Measurements from ENCODE around the gene CRADD.

DNA sequence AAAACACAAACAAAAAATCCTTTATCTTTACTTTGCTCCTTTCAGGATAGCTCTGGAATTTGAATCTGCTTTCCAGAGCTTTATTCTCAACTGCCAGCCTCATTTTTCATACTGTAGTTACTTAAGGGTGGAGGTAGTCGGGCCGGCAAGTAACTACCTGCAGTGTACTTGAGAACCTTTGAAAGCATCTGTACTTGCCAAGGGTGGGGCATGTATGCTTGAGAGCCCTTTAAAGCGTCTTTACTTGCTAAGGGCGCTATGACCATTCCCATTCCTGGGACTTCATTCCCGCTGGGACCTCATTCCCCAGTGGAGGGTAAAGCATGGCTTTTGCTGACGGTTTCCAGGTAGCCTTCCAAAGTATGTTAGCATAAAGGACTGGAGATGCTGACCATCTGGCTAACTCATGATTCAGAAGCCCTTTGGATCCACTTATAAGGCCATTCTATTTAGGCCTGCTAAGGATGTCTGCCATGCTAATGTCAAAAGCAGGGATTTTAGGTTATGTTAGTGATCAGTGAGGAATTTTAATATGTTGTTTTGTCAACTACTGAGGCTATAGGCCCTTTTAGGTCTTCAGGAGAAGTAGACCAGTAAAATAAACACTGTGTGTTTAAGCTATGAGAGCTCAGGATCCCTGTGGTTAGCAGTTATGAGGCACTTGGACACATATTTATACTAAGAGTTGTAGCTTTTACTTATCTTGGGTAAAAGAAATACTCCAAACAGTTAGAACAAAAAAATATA, 74.9 kb downstream of the CRADD start:
- TF ChIP-seq, protein P1, sequence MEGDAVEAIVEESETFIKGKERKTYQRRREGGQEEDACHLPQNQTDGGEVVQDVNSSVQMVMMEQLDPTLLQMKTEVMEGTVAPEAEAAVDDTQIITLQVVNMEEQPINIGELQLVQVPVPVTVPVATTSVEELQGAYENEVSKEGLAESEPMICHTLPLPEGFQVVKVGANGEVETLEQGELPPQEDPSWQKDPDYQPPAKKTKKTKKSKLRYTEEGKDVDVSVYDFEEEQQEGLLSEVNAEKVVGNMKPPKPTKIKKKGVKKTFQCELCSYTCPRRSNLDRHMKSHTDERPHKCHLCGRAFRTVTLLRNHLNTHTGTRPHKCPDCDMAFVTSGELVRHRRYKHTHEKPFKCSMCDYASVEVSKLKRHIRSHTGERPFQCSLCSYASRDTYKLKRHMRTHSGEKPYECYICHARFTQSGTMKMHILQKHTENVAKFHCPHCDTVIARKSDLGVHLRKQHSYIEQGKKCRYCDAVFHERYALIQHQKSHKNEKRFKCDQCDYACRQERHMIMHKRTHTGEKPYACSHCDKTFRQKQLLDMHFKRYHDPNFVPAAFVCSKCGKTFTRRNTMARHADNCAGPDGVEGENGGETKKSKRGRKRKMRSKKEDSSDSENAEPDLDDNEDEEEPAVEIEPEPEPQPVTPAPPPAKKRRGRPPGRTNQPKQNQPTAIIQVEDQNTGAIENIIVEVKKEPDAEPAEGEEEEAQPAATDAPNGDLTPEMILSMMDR (tag by site-specific recombination; IDR thresholded peaks at IDR 0.05), result no peak
- TF ChIP-seq, protein P2, sequence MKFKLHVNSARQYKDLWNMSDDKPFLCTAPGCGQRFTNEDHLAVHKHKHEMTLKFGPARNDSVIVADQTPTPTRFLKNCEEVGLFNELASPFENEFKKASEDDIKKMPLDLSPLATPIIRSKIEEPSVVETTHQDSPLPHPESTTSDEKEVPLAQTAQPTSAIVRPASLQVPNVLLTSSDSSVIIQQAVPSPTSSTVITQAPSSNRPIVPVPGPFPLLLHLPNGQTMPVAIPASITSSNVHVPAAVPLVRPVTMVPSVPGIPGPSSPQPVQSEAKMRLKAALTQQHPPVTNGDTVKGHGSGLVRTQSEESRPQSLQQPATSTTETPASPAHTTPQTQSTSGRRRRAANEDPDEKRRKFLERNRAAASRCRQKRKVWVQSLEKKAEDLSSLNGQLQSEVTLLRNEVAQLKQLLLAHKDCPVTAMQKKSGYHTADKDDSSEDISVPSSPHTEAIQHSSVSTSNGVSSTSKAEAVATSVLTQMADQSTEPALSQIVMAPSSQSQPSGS (tag by site-specific recombination; IDR thresholded peaks at IDR 0.05; ENCODE audit: low read depth), result no peak

Data from HEK293 (cell line).